PC-3 (cell line): Measurements from ENCODE around the gene DIAPH2. TPM values are rescaled to one million over a fixed set of nuclear protein-coding genes. Genes with fewer than 3 reads are reported as not detected.

Experiments used
- ATAC-seq: fragments of 200-7000 bp; cut with Tn5 transposase; 2 replicates; pipeline ENCODE4 v1.9.1; 2020; ENCODE audit warnings: mild to moderate bottlenecking, moderate library complexity
- BruUV-seq: library from RNA; stranded (reverse); fragments of 400-500 nt; replicated peaks from 2 replicates; lab custom pipeline; 2021; lab: Mats Ljungman, UMichigan
- CTCF ChIA-PET: fragments of 300-600 bp; sonication (Branson Sonifier 250); formaldehyde crosslinking; loops from one replicate; lab custom pipeline; 2022; ENCODE audit warnings: antibody characterized with exemption; lab: Charles Lee
- POLR2A ChIA-PET: fragments of 300-600 bp; sonication (Branson Sonifier 250); formaldehyde crosslinking; loops from one replicate; lab custom pipeline; 2022; ENCODE audit warnings: antibody characterized with exemption; ENCODE audit not compliant: unreplicated experiment; lab: Charles Lee
- DNase-seq: peaks from one replicate; pipeline ENCODE4 v3.0.0-alpha.2; 2015
- H2AFZ ChIP-seq: fragments of 300-600 bp; sonication (generic); 2 replicates; pipeline ENCODE4 v1.6.0; 2016; ENCODE audit warnings: antibody characterized with exemption, low read length
- H3F3A ChIP-seq: fragments of 300-600 bp; sonication (generic); one replicate; pipeline ENCODE4 v1.6.0; 2017; ENCODE audit warnings: antibody characterized with exemption, low read length, control low read depth, mild to moderate bottlenecking; ENCODE audit not compliant: unreplicated experiment
- H3K27ac ChIP-seq: fragments of 300-600 bp; sonication (generic); 2 replicates; pipeline ENCODE4 v1.5.1; 2016; ENCODE audit warnings: mild to moderate bottlenecking, low read length
- H3K27me3 ChIP-seq: fragments of 300-600 bp; sonication (generic); 2 replicates; pipeline ENCODE4 v1.6.1; 2016; ENCODE audit warnings: low read length, mixed read lengths
- H3K36me3 ChIP-seq: fragments of 300-600 bp; sonication (generic); 2 replicates; pipeline ENCODE4 v1.6.1; 2016; ENCODE audit warnings: low read depth, mixed run types, low read length, mixed read lengths
- H3K4me1 ChIP-seq: fragments of 300-600 bp; sonication (generic); 2 replicates; pipeline ENCODE4 v1.5.1; 2016; ENCODE audit warnings: low read length; ENCODE audit not compliant: insufficient read depth
- H3K4me2 ChIP-seq: fragments of 300-600 bp; sonication (generic); 2 replicates; pipeline ENCODE4 v1.6.0; 2016; ENCODE audit warnings: low read length
- H3K4me3 ChIP-seq: fragments of 300-600 bp; sonication (generic); 2 replicates; pipeline ENCODE4 v1.5.1; 2016; ENCODE audit warnings: mild to moderate bottlenecking, low read length, mixed read lengths
- H3K79me2 ChIP-seq: fragments of 300-600 bp; sonication (generic); 2 replicates; pipeline ENCODE4 v1.6.1; 2017; ENCODE audit warnings: low read length, mixed read lengths
- H3K9ac ChIP-seq: fragments of 300-600 bp; sonication (generic); 2 replicates; pipeline ENCODE4 v1.6.0; 2016; ENCODE audit warnings: mild to moderate bottlenecking, low read length
- H3K9me2 ChIP-seq: fragments of 300-600 bp; sonication (generic); replicated peaks from 2 replicates; pipeline ENCODE4 v1.6.1; 2016; ENCODE audit warnings: mixed run types, low read length, mixed read lengths
- H3K9me3 ChIP-seq: fragments of 300-600 bp; sonication (generic); 2 replicates; pipeline ENCODE4 v1.6.1; 2016; ENCODE audit warnings: low read length, mixed read lengths
- H4K20me1 ChIP-seq: fragments of 300-600 bp; sonication (generic); 2 replicates; pipeline ENCODE4 v1.6.1; 2016; ENCODE audit warnings: low read length, mixed read lengths
- EZH2 ChIP-seq: fragments of 300-600 bp; sonication (generic); IDR thresholded peaks from one replicate; pipeline ENCODE4 v1.6.1; 2017; ENCODE audit warnings: antibody characterized with exemption, mild to moderate bottlenecking, low read length; ENCODE audit not compliant: unreplicated experiment
- EZH2phosphoT487 ChIP-seq: fragments of 300-600 bp; sonication (generic); IDR thresholded peaks from 2 replicates; pipeline ENCODE4 v1.6.1; 2018; ENCODE audit warnings: mild to moderate bottlenecking, antibody characterized with exemption, low read length, borderline replicate concordance
- intact Hi-C: fragments of 100-400 bp; cut with micrococcal nuclease; formaldehyde crosslinking; loops from 2 replicates; pipeline ENCODE4 v1.9.0; 2023
- total RNA-seq: library from RNA; depleted of rRNA; stranded (reverse); fragments of >200 nt; gene quantifications from 2 replicates; pipeline ENCODE4 v1.2.3, GENCODE V29; 2014
- TF ChIP-seq, protein P1 (sequence below): fragments of 300-600 bp; sonication (generic); conservative IDR thresholded peaks from 2 replicates; pipeline ENCODE4 v1.5.1; 2017; ENCODE audit warnings: antibody characterized with exemption, low read depth, mild to moderate bottlenecking, low read length

The DIAPH2 gene
- total RNA-seq, 1 experiment from 2014 or later, result 15.1 TPM

DNA sequence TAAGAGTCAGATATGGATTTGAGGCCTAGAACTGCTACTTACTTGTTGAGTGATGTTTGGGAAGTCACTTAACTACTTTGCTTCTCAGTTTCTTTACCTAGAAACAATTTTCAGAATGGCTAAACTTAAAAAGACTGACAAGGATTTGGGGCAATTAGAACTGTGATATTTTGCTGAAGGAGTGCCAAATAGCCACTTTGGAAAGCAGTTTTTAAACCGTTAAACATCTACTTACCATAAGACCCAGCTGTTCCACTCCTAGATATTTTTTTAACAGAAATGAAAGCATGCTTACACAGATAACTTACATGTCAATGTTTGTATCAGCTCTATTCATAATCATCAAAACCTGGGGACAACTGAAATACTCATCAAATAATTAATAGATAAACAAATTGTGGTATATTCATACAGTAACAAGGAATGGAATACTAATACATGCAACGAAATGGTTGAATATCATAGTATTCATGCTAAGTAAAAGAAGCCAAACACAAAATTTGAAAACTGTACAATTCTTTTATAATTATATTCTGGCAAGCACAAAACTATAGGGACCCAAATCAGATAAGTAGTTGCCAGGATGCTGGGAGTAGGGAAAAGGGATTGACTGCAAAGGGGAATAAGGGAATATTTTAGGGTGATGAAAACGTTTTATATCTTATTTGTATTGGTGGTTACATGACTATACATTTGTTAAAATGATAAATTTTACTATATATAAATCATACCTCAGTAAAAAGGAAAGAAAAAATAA, 223.1 kb downstream of the DIAPH2 start:
- H3F3A ChIP-seq, result no peaks in the 10 kb centered on the region
- ChIA-PET CTCF (no interaction called here), POLR2A (no interaction called here)
- H3K4me2 ChIP-seq, result no peak overlapping the region
- no peak overlapping the region for H3K9ac ChIP-seq
- no peak for ATAC-seq
- no peak overlapping the region for H3K27ac ChIP-seq
- no peak overlapping the region for H3K4me3 ChIP-seq
- no peaks in the 10 kb centered on the region for H3K36me3 ChIP-seq
- intact Hi-C loops, result no loop called here
- H3K4me1 ChIP-seq, result no peaks in the 10 kb centered on the region
- H3K79me2 ChIP-seq, result no peaks in the 10 kb centered on the region
- H3K9me2 ChIP-seq, result no peaks in the 10 kb centered on the region
- H2AFZ ChIP-seq, result no peak overlapping the region
- TF ChIP-seq, protein P1, sequence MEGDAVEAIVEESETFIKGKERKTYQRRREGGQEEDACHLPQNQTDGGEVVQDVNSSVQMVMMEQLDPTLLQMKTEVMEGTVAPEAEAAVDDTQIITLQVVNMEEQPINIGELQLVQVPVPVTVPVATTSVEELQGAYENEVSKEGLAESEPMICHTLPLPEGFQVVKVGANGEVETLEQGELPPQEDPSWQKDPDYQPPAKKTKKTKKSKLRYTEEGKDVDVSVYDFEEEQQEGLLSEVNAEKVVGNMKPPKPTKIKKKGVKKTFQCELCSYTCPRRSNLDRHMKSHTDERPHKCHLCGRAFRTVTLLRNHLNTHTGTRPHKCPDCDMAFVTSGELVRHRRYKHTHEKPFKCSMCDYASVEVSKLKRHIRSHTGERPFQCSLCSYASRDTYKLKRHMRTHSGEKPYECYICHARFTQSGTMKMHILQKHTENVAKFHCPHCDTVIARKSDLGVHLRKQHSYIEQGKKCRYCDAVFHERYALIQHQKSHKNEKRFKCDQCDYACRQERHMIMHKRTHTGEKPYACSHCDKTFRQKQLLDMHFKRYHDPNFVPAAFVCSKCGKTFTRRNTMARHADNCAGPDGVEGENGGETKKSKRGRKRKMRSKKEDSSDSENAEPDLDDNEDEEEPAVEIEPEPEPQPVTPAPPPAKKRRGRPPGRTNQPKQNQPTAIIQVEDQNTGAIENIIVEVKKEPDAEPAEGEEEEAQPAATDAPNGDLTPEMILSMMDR, result no peak
- TF ChIP-seq EZH2, result no peak
- no peak for TF ChIP-seq EZH2phosphoT487
- H3K9me3 ChIP-seq, result no peaks in the 10 kb centered on the region
- no peaks in the 10 kb centered on the region for H4K20me1 ChIP-seq
- BruUV-seq, result no TSS peak
- DNase-seq, result no peak
- no peaks in the 10 kb centered on the region for H3K27me3 ChIP-seq

- Histone ChIP-seq H3K4me3 (no peak overlapping the region), H4K20me1 (no peaks in the 10 kb centered on the region), H3K4me1 (no peaks in the 10 kb centered on the region), H3K27ac (no peak overlapping the region), H3K27me3 (no peaks in the 10 kb centered on the region), H3K9ac (no peak overlapping the region), H3K9me2 (no peaks in the 10 kb centered on the region), H3K36me3 (no peaks in the 10 kb centered on the region), H3K79me2 (no peaks in the 10 kb centered on the region), H3K4me2 (no peak overlapping the region), H3K9me3 (no peaks in the 10 kb centered on the region), H3F3A (no peaks in the 10 kb centered on the region), H2AFZ (no peak overlapping the region)
- intact Hi-C loops, result no loop called here
- DNase-seq (no peak), ATAC-seq (no peak)
- ChIA-PET CTCF (no interaction called here), POLR2A (no interaction called here)
- TF ChIP-seq EZH2 (no peak), EZH2phosphoT487 (no peak)
- TF ChIP-seq, protein P1, result no peak
- no TSS peak for BruUV-seq
These were observed 224.6 kb downstream of the DIAPH2 start for GRCh38 chrX:96909291-96909690.

GRCh38 chrX:96918864-96919263, 234.2 kb downstream of the DIAPH2 start:
- TF ChIP-seq, protein P1, result no peak
- TF ChIP-seq EZH2phosphoT487, result no peak
- TF ChIP-seq EZH2, result no peak
- BruUV-seq, result no TSS peak
- CTCF ChIA-PET, result no interaction called here
- no peak overlapping the region for H2AFZ ChIP-seq
- H3K79me2 ChIP-seq, result no peaks in the 10 kb centered on the region
- H3K27ac ChIP-seq, result no peak overlapping the region
- no peak overlapping the region for H3K4me3 ChIP-seq
- DNase-seq (no peak), ATAC-seq (no peak)
- no peak overlapping the region for H3K9ac ChIP-seq
- no peaks in the 10 kb centered on the region for H3K4me1 ChIP-seq
- H3K9me3 ChIP-seq, result no peaks in the 10 kb centered on the region
- no peaks in the 10 kb centered on the region for H3F3A ChIP-seq
- POLR2A ChIA-PET, result no interaction called here
- intact Hi-C loops, result no loop called here
- no peaks in the 10 kb centered on the region for H3K36me3 ChIP-seq
- H3K9me2 ChIP-seq, result no peaks in the 10 kb centered on the region
- no peaks in the 10 kb centered on the region for H3K27me3 ChIP-seq
- H3K4me2 ChIP-seq, result no peak overlapping the region
- H4K20me1 ChIP-seq, result no peaks in the 10 kb centered on the region
